Superior temporal gyrus (tissue), 1 donor: ENCODE measurements around the gene ARID1B.

Source experiments
- DNase-seq: peaks from one replicate; pipeline ENCODE4 v3.0.0-alpha.2; 2016; ENCODE audit errors: extremely low spot score

ARID1B gene

GRCh38 chr6:156791320-156791850 is 14.2 kb downstream of the ARID1B start:
- no peak for DNase-seq

- DNase-seq: no peak
These were observed 16.0 kb downstream of the ARID1B start for GRCh38 chr6:156793200-156793599.

- no peak for DNase-seq
These were observed 17.6 kb downstream of the ARID1B start for GRCh38 chr6:156794546-156795354.

GRCh38 chr6:156795825-156796224 is 18.6 kb downstream of the ARID1B start:
- DNase-seq: no peak

- no peak for DNase-seq
These were observed 19.4 kb downstream of the ARID1B start for GRCh38 chr6:156796627-156797026.

- DNase-seq: no peak
These were observed 20.9 kb downstream of the ARID1B start for GRCh38 chr6:156797901-156798735.

- no peak for DNase-seq
These were observed 24.5 kb downstream of the ARID1B start for GRCh38 chr6:156801712-156802111.

- no peak for DNase-seq
These were observed 26.2 kb downstream of the ARID1B start for GRCh38 chr6:156803353-156803752.

GRCh38 chr6:156804402-156804801 is 27.2 kb downstream of the ARID1B start:
- DNase-seq: no peak

- DNase-seq: no peak
These were observed 29.0 kb downstream of the ARID1B start for GRCh38 chr6:156806155-156806554.

- no peak for DNase-seq
These were observed 29.9 kb downstream of the ARID1B start for GRCh38 chr6:156807028-156807427.

- peak; percentile 53 for DNase-seq
These were observed 30.6 kb downstream of the ARID1B start for GRCh38 chr6:156807795-156808194.

GRCh38 chr6:156808287-156808686 is 31.1 kb downstream of the ARID1B start:
- peak; percentile 90 for DNase-seq

- DNase-seq: peak; percentile 63
These were observed 31.9 kb downstream of the ARID1B start for GRCh38 chr6:156809034-156809433.

GRCh38 chr6:156809446-156810178 is 32.4 kb downstream of the ARID1B start:
- no peak for DNase-seq

- DNase-seq: no peak
These were observed 36.9 kb downstream of the ARID1B start for GRCh38 chr6:156814036-156814581.

- no peak for DNase-seq
These were observed 39.3 kb downstream of the ARID1B start for GRCh38 chr6:156816505-156816904.

- DNase-seq: no peak
These were observed 43.1 kb downstream of the ARID1B start for GRCh38 chr6:156820089-156820798.

GRCh38 chr6:156821707-156822106 is 44.5 kb downstream of the ARID1B start:
- no peak for DNase-seq

- no peak for DNase-seq
These were observed 45.6 kb downstream of the ARID1B start for GRCh38 chr6:156822747-156823206.

- no peak for DNase-seq
These were observed 47.0 kb downstream of the ARID1B start for GRCh38 chr6:156824142-156824541.
